H1 (cell line): Measurements from ENCODE around the gene BRSK2. TPM values are rescaled to one million over a fixed set of nuclear protein-coding genes. Genes with fewer than 3 reads are reported as not detected.

Experiments used
- CTCF ChIA-PET: fragments of 300-600 bp; sonication (Branson Sonifier 250); formaldehyde crosslinking; loops from one replicate; lab custom pipeline; 2021; ENCODE audit not compliant: partially characterized antibody; lab: Charles Lee
- POLR2A ChIA-PET: fragments of 300-600 bp; sonication (Branson Sonifier 250); formaldehyde crosslinking; loops from one replicate; lab custom pipeline; 2021; ENCODE audit warnings: inconsistent platforms; ENCODE audit not compliant: partially characterized antibody; lab: Charles Lee
- DNase-seq, 2 experiments: peaks; one replicate each; pipeline versions ENCODE4 v3.0.0 to v3.0.0-alpha.2; 2010 to 2022; ENCODE audit warnings: low spot score in 2 of 2, low read depth in 1 of 2, mixed read lengths in 1 of 2
- FAIRE-seq: peaks from 2 replicates; lab custom pipeline; 2011; peaks lifted over from hg19 to GRCh38; lab: Jason Lieb, UNC
- H2AFZ ChIP-seq: 2 replicates; pipeline ENCODE4 v1.8.1; 2012; ENCODE audit warnings: low read length, inconsistent platforms
- H2AK5ac ChIP-seq: 2 replicates; pipeline ENCODE4 v1.6.1; 2013; ENCODE audit warnings: low read depth, low read length
- H2BK120ac ChIP-seq: replicated peaks from 2 replicates; pipeline ENCODE3; 2013; ENCODE audit warnings: low read depth, low read length, inconsistent platforms
- H2BK12ac ChIP-seq: 2 replicates; pipeline ENCODE4 v1.6.1; 2013; ENCODE audit warnings: low read depth, low read length
- H2BK15ac ChIP-seq: 2 replicates; pipeline ENCODE4 v1.6.1; 2013; ENCODE audit warnings: low read length
- H2BK20ac ChIP-seq: 2 replicates; pipeline ENCODE4 v1.6.1; 2013; ENCODE audit warnings: low read length
- H2BK5ac ChIP-seq: 2 replicates; pipeline ENCODE4 v1.6.1; 2013; ENCODE audit warnings: low read depth, low read length
- H3K14ac ChIP-seq: 2 replicates; pipeline ENCODE4 v1.6.1; 2013; ENCODE audit warnings: inconsistent platforms; ENCODE audit not compliant: insufficient read length
- H3K18ac ChIP-seq: 2 replicates; pipeline ENCODE4 v1.6.1; 2013; ENCODE audit warnings: low read length; ENCODE audit errors: extremely low read depth
- H3K23ac ChIP-seq: 2 replicates; pipeline ENCODE4 v1.6.1; 2013; ENCODE audit warnings: inconsistent platforms; ENCODE audit not compliant: insufficient read length
- H3K23me2 ChIP-seq: 2 replicates; pipeline ENCODE4 v1.6.1; 2013; ENCODE audit warnings: low read depth, low read length
- H3K27ac ChIP-seq: 2 replicates; pipeline ENCODE4 v1.6.1; 2011; ENCODE audit warnings: low read depth, low read length, inconsistent platforms
- H3K27me3 ChIP-seq, 4 experiments: replicated peaks in 1 of 4; 1 replicate in 1 of 4; 2 replicates in 3 of 4; pipeline versions ENCODE4 v1.6.1 to v1.8.1; 2011 to 2013; ENCODE audit warnings: low read length in 3 of 4, mild to moderate bottlenecking in 3 of 4, inconsistent platforms in 2 of 4, mixed read lengths in 2 of 4, moderate library complexity in 1 of 4; ENCODE audit not compliant: control insufficient read depth in 3 of 4, insufficient read depth in 3 of 4; ENCODE audit errors: extremely low read depth in 1 of 4
- H3K36me3 ChIP-seq, 4 experiments: 2 replicates each; pipeline versions ENCODE4 v1.6.1 to v1.8.1; 2011 to 2013; ENCODE audit warnings: mild to moderate bottlenecking in 4 of 4, low read length in 3 of 4, moderate library complexity in 2 of 4, control low read depth in 1 of 4, inconsistent platforms in 1 of 4; ENCODE audit not compliant: insufficient read depth in 4 of 4, control insufficient read depth in 2 of 4
- H3K4ac ChIP-seq: replicated peaks from 2 replicates; pipeline ENCODE3; 2013; ENCODE audit warnings: low read length, low read depth, mixed read lengths, inconsistent platforms; ENCODE audit not compliant: insufficient read length
- H3K4me1 ChIP-seq, 4 experiments: replicated peaks in 1 of 4; 1 replicate in 1 of 4; 2 replicates in 3 of 4; pipeline versions ENCODE4 v1.6.1 to v1.8.1; 2011 to 2013; ENCODE audit warnings: low read length in 3 of 4, inconsistent platforms in 2 of 4, mixed read lengths in 1 of 4; ENCODE audit not compliant: insufficient read depth in 4 of 4, control insufficient read depth in 3 of 4
- H3K4me2 ChIP-seq, 2 experiments: 2 replicates each; pipeline versions ENCODE4 v1.6.1 to v1.8.1; 2011 to 2013; ENCODE audit warnings: low read depth in 2 of 2, low read length in 2 of 2, control low read depth in 1 of 2, inconsistent platforms in 1 of 2, mild to moderate bottlenecking in 1 of 2; ENCODE audit not compliant: insufficient read depth in 1 of 2
- H3K4me3 ChIP-seq, 4 experiments: fragments of 200-600, 300-600 bp in 1 of 4; sonication (generic), shearing (Covaris generic), sonication (Bioruptor Twin) in 1 of 4; 2 replicates each; pipeline versions ENCODE4 v1.5.1 to v1.8.1; 2011 to 2016; ENCODE audit warnings: low read length in 4 of 4, low read depth in 3 of 4, control low read depth in 2 of 4, inconsistent platforms in 2 of 4, mild to moderate bottlenecking in 2 of 4, mixed read lengths in 1 of 4, moderate library complexity in 1 of 4; ENCODE audit not compliant: insufficient read depth in 2 of 4; ENCODE audit errors: extremely low read depth in 1 of 4
- H3K56ac ChIP-seq: replicated peaks from 2 replicates; pipeline ENCODE3; 2013; ENCODE audit warnings: low read depth, mild to moderate bottlenecking, mixed read lengths, low read length, inconsistent platforms; ENCODE audit not compliant: insufficient read length
- H3K79me1 ChIP-seq: 2 replicates; pipeline ENCODE4 v1.6.1; 2013; ENCODE audit warnings: low read depth, low read length, control low read depth
- H3K79me2 ChIP-seq, 2 experiments: 2 replicates each; pipeline versions ENCODE4 v1.6.1 to v1.8.1; 2012 to 2013; ENCODE audit warnings: low read length in 2 of 2, mild to moderate bottlenecking in 2 of 2, inconsistent platforms in 1 of 2; ENCODE audit not compliant: insufficient read depth in 2 of 2, control insufficient read depth in 1 of 2
- H3K9ac ChIP-seq, 4 experiments: replicated peaks in 1 of 4; 1 replicate in 1 of 4; 2 replicates in 3 of 4; pipeline versions ENCODE4 v1.6.1 to v1.8.1; 2011 to 2013; ENCODE audit warnings: low read depth in 3 of 4, low read length in 3 of 4, control low read depth in 2 of 4, mild to moderate bottlenecking in 2 of 4, moderate library complexity in 2 of 4, inconsistent platforms in 1 of 4; ENCODE audit errors: extremely low read depth in 1 of 4
- H3K9me3 ChIP-seq, 2 experiments: 2 replicates each; pipeline versions ENCODE4 v1.6.1 to v1.8.1; 2012 to 2013; ENCODE audit warnings: mild to moderate bottlenecking in 2 of 2, moderate library complexity in 2 of 2, control low read depth in 1 of 2, inconsistent platforms in 1 of 2, low read depth in 1 of 2, low read length in 1 of 2, mixed read lengths in 1 of 2; ENCODE audit not compliant: insufficient read depth in 2 of 2
- H4K20me1 ChIP-seq, 2 experiments: replicated peaks in 1 of 2; 2 replicates each; pipeline versions ENCODE3 to v1.8.1; 2011 to 2013; ENCODE audit warnings: inconsistent platforms in 2 of 2, low read length in 2 of 2, mild to moderate bottlenecking in 1 of 2; ENCODE audit not compliant: insufficient read depth in 2 of 2, control insufficient read depth in 1 of 2
- H4K5ac ChIP-seq: 2 replicates; pipeline ENCODE4 v1.6.1; 2013; ENCODE audit warnings: low read length, low read depth, mixed read lengths, inconsistent platforms; ENCODE audit not compliant: insufficient read length
- H4K8ac ChIP-seq: 2 replicates; pipeline ENCODE4 v1.8.0; 2013; ENCODE audit warnings: mild to moderate bottlenecking, moderate library complexity, low read length, inconsistent platforms; ENCODE audit not compliant: insufficient read depth; ENCODE audit errors: extremely low read depth
- H4K91ac ChIP-seq: replicated peaks from 2 replicates; pipeline ENCODE3; 2013; ENCODE audit warnings: low read length, mixed read lengths, inconsistent platforms; ENCODE audit not compliant: insufficient read length
- ATF2 ChIP-seq: IDR thresholded peaks from 2 replicates; pipeline ENCODE4 v1.6.1; 2012; ENCODE audit warnings: low read length, inconsistent platforms
- CHD2 ChIP-seq: IDR thresholded peaks from 2 replicates; pipeline ENCODE4 v1.6.1; 2012; ENCODE audit warnings: low read length, improper control_type of control experiment
- EP300 ChIP-seq, 2 experiments: IDR thresholded peaks; 1 replicate in 1 of 2; 2 replicates in 1 of 2; pipeline ENCODE4 v1.6.1; 2011 to 2012; ENCODE audit warnings: low read depth in 2 of 2, low read length in 2 of 2, mild to moderate bottlenecking in 2 of 2, borderline replicate concordance in 1 of 2, inconsistent platforms in 1 of 2, moderate library complexity in 1 of 2
- MAX ChIP-seq: IDR thresholded peaks from 2 replicates; pipeline ENCODE4 v1.6.1; 2012; ENCODE audit warnings: inconsistent platforms
- RNF2 ChIP-seq: fragments of 200-900, 300-1000 bp; sonication (generic); IDR thresholded peaks from 2 replicates; pipeline ENCODE4 v1.7.1; 2016; ENCODE audit warnings: borderline replicate concordance, low read depth, mild to moderate bottlenecking, antibody characterized with exemption, low read length; ENCODE audit not compliant: poor library complexity, severe bottlenecking; ENCODE audit errors: missing control alignments
- SIRT6 ChIP-seq: IDR thresholded peaks from one replicate; pipeline ENCODE4 v1.7.1; 2012; ENCODE audit warnings: low read length, inconsistent platforms
- SP2 ChIP-seq: IDR thresholded peaks from 2 replicates; pipeline ENCODE4 v1.6.1; 2012; ENCODE audit warnings: mild to moderate bottlenecking, low read length, inconsistent platforms
- SUZ12 ChIP-seq: fragments of 200-600 bp; sonication (generic); IDR thresholded peaks from 2 replicates; pipeline ENCODE4 v1.6.1; 2012; ENCODE audit warnings: mild to moderate bottlenecking, inconsistent platforms, low read length, moderate library complexity, mixed read lengths
- TAF7 ChIP-seq: optimal IDR thresholded peaks from 2 replicates; pipeline ENCODE3; 2011; ENCODE audit warnings: low read depth, mild to moderate bottlenecking, inconsistent platforms, low read length, moderate library complexity, borderline replicate concordance
- WGBS, 2 experiments: shearing (Covaris generic) in 1 of 2; methylation state at CpG; one replicate each; pipeline versions ENCODE4 v1.1.6 to v1.1.7; 2013 to 2015; ENCODE audit warnings: low lambda C conversion rate in 2 of 2, mixed read lengths in 2 of 2, inconsistent platforms in 1 of 2, low coverage in 1 of 2, missing lambda C conversion rate in 1 of 2; ENCODE audit not compliant: insufficient replicate concordance in 2 of 2, insufficient coverage in 1 of 2, insufficient read length in 1 of 2; ENCODE audit errors: extremely low coverage in 1 of 2, missing lambda C conversion rate in 1 of 2; 5-methylcytosine and 5-hydroxymethylcytosine counted together
- polyA plus RNA-seq, 7 experiments: library from polyadenylated mRNA; depleted of rRNA in 3 of 7; stranded (reverse) in 5 of 7; unstranded in 2 of 7; fragments of >200 nt in 5 of 7; fragments of 200-250 nt in 2 of 7; gene quantifications; 1 replicate in 5 of 7; 2 replicates in 1 of 7; 4 replicates in 1 of 7; pipeline versions ENCODE4 v1.2.1 to v1.2.3, GENCODE V29; 2011 to 2013; ENCODE audit warnings: missing spikeins in 2 of 7, mixed read lengths in 2 of 7
- total RNA-seq: library from RNA; stranded (reverse); fragmentation: NEBNext Ultra II Directional; extraction: Animal tissue kit (Norgen Biotek cat#: 25700); gene quantifications from 2 replicates; pipeline ENCODE4 v1.2.1, GENCODE V29; 2021

The BRSK2 gene
- total and polyA plus RNA-seq, 2 of the 8 experiments (the other 6 are each of a cell fraction or from before 2014, with no cell fraction given): 17.3 to 27.1 TPM

GRCh38 chr11:1470681-1471611, 81.2 kb downstream of the BRSK2 start:
- Histone ChIP-seq H3K36me3 (peaks cover 0 to 3% (median 0%) of the 10 kb centered on the region in 4 experiments; a peak in 1 of 8 replicates), H3K9ac (no peak overlapping the region), H3K79me2 (no peaks in the 10 kb centered on the region), H3K79me1 (no peaks in the 10 kb centered on the region), H4K20me1 (peaks cover 0 to 2% of the 10 kb centered on the region in 2 experiments), H3K4me1 (no peaks in the 10 kb centered on the region; a peak in 1 of 7 replicates), H3K4me2 (no peak overlapping the region), H3K9me3 (no peaks in the 10 kb centered on the region), H3K4ac (no peak overlapping the region), H3K56ac (no peak overlapping the region), H4K5ac (no peak overlapping the region), H2BK5ac (no peak overlapping the region), H2BK12ac (no peak overlapping the region), H2AFZ (no peak overlapping the region), H2BK15ac (no peak overlapping the region), H2AK5ac (no peak overlapping the region), H3K4me3 (no peak overlapping the region), H3K27me3 (no peaks in the 10 kb centered on the region), H4K91ac (no peak overlapping the region), H4K8ac (no peak overlapping the region), H3K27ac (no peak overlapping the region), H3K14ac (no peak overlapping the region), H2BK120ac (no peak overlapping the region), H3K18ac (no peak overlapping the region), H3K23ac (no peak overlapping the region), H3K23me2 (no peaks in the 10 kb centered on the region), H2BK20ac (no peak overlapping the region)
- CTCF ChIA-PET: interaction anchor here (0.6 to 1.8 kb wide), 6 partner anchors 11 to 55 kb away, joined by 3 to 7 read pairs (median 4); no protein-coding TSS in a partner anchor
- FAIRE-seq: no peak
- 94% methylated on average over 40 of the region's 40 CpGs; no CpG with 5 or more reads in 1 of the 2 experiments for WGBS, 2 experiments
- TF ChIP-seq MAX: no peak
- TF ChIP-seq SUZ12: no peak
- no peak for TF ChIP-seq EP300 (IDR thresholded peaks at IDR 0.05; ENCODE audit: borderline replicate concordance in 1 of 2, low read depth in 2 of 2, low read length in 2 of 2)
- TF ChIP-seq SP2: no peak
- TF ChIP-seq ATF2: no peak
- TF ChIP-seq CHD2: no peak
- TF ChIP-seq SIRT6: no peak
- TF ChIP-seq TAF7: no peak
- TF ChIP-seq RNF2: no peak
- DNase-seq: no peak
- POLR2A ChIA-PET: interaction anchor here (0.9 kb wide), 1 partner anchor 29 kb away, joined by 3 read pairs; no protein-coding TSS in a partner anchor
